SKM-1 (cell line): Measurements from ENCODE around the gene HAND1.

Experiments
- DNase-seq: peaks from one replicate; lab custom pipeline; 2025; ENCODE audit not compliant: unreplicated experiment; lab: John Stamatoyannopoulos, UW

HAND1 gene

DNA sequence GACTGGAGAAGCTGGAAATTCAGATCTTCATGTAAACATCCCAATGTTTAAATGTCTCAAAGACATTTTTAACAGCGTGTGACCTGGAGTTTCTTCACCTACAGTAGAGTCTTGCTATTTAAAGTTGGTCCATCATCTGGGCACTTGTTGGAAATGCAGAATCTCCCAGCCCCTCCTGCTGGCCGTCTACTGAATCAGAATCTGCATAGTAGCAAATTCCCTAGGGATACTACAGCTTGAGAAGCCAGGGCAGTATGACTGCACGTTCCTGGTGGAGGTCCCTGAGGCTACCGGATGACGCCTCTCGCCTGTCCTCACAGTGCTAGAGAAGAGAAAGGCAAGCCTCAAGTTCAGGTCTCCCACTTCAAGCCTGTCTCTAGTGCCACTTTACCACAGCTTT lies 16.5 kb downstream of the HAND1 start:
- no peak for DNase-seq

DNA sequence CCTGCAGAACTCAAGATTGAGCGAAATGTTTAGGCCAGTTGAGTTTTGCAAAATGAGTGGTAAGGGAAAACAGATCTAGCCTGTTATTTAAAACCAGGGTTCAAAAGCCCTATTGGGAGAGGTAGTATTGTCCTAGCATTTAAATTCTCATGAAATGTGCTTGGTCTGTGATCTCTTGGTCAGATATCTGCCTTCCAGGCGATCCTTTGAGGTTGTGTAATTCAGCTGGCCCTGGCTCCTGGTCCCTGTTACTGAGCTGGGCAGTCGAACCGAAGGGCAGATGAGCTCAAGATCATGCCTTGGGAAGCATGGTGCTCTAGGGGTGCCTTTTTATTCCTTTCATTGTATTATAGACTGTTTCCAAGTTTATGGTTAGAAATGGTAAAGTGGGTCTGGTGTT lies 17.9 kb downstream of the HAND1 start:
- DNase-seq = no peak

DNA sequence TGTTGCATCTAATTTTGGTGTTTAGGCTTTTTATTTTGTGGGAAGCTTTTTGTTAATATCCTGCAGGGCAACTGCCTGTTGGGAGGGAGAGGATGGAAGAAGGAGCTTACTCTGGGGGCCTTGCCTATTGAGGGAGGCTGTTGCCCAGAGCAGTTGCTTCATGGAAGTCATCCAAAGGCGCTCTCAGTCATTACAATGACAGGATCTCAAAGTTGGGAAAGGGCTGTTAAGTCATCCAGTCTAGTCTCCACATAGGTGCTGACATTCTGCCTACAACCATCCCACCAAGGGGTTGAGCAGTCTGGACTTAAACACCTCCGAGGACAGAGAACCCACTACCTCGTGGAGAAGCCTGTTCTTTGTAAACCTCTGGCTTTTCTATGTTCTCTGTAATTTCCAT lies 19.0 kb downstream of the HAND1 start:
- no peak for DNase-seq

DNA sequence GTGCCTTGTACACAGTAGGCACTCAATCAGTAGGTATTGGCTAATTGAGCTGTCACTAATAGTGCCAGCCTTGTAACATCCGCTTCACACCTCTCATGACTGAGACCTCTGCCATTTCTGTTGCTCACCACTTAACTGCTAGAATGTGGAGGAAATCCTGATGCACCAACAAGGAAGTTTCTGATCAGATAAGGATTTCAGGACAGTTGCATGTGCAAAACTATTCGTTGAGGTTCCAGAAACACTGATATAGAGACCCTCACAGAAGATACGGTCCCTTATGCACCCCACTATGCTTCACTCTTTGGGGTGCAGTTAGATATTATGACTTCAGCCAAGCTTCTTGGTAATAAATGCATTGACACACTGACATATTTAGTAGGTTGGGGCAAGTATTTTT lies 21.5 kb downstream of the HAND1 start:
- DNase-seq = no peak

DNA sequence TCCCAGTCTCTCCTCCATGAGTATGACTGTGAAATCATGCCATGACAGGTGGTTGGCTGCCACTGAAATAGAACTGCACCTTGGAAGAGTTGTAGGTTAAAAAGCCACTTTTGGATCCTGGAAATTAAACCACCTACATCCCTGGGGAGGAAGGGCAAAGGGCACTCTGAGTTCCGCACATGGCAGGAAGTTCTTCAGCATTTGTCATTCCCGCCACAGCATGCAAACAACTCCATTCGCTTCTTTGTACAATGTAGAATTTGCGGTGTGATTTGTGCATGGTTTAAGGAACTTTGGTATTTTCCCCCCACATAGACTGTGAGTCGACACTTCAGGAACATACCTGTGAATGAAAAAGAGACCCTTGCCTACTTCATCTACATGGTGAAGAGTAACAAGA lies 22.4 kb downstream of the HAND1 start:
- DNase-seq = no peak

DNA sequence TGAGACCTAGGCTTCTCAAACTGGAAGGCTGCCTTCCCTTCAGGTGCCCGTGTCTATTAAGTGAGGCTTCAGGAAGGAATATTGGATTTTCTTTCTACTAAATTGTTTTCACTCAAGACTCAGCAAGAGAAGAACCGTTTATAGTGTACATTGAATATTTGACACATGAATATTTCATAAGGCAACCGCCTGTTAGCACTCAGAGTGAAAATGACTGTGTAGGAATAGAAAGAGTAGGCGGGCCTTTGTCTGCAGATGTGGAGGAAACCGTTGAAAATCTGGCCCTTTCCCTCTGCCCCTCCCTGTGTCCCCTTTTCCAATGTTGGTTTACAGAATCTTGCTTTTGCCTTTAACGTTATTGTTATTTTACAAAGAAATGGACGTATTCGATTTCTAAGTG lies 26.1 kb downstream of the HAND1 start:
- DNase-seq = no peak

DNA sequence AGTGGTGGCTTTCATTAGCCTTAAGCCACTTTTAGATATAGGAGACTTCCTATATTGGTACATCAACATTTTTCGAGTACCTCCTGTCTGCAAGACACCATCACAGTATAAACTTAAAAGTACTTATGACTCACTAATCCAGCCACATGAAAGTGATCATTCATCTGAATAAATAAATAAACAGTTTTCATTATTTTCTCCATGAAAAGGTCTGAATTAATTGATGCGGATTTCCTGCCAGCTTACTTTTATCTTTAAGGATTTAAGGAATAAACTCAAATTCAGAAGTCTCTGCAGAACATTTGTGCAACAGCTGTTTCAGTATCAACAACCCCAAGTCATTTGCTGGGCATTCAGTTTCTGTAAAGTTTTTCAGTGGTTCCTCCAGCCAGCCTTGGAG lies 28.2 kb downstream of the HAND1 start:
- no peak for DNase-seq

DNA sequence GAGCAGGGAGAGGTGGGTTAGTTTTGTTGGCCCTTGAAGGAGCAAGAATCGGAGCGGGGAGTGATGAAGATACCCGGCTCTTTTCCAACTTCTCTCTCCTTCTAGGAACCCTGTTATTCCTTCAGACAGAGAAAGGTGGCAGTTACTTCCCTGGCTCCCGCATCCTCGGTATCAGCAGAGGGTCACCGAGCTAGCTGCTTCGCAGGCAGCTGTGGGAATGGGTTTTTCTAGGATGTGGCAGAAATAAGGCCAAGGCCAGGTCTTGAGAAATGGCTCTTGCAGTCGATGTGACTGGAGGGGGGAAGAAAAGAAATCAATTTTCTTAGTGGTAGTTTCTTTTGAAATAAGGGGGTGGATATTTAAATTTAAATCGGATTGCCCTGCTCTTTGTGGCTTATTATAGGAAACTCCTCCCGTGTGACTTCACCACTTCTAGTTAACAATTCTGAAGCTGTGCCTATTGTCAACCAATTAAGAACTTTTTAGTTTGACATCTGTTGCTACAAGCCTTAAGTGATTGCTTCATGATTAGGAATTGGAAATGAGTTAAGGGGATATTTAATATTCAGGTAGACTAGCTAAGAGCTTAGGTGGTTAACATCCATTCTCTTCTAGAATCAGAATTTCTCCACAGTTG lies 30.8 kb downstream of the HAND1 start:
- DNase-seq = no peak

DNA sequence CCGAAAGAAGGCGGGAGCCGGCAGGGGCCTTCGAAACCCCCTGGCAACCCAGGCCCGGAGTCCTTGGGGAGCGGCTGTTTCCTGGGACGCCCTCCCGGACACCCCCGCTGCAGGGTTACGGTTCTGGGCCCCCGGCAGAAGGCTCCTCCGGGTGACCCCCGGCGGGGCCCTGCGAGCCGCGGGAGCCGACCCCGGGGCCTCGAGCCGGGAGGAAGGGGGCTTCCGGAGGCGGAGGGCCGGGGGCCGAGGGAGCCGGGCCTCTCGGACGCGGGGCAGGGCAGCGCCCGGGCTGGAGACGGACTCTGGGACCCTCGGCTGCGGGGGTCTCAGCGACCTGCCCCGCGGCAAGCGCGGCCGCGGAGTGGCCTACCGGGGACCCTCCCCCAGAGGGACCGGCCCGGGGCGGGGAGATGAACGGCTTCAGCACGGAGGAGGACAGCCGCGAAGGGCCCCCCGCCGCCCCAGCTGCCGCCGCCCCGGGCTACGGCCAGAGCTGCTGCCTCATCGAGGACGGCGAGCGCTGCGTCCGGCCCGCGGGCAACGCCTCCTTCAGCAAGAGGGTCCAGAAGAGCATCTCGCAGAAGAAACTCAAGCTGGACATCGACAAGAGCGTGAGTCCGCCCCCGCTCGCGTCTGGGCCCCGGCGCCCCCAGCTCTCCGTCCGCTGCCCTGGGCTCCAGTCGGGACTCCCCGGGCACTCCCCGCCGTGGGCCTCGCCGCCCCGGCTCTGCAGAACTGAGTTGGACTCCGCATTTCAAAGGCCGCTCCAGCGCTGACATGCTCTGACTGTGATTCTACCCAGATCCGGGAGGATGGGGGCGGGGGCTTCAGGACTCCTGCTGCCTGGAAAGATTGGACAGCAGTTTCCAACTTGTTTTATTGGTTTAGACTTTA lies 31.6 kb downstream of the HAND1 start:
- no peak for DNase-seq

DNA sequence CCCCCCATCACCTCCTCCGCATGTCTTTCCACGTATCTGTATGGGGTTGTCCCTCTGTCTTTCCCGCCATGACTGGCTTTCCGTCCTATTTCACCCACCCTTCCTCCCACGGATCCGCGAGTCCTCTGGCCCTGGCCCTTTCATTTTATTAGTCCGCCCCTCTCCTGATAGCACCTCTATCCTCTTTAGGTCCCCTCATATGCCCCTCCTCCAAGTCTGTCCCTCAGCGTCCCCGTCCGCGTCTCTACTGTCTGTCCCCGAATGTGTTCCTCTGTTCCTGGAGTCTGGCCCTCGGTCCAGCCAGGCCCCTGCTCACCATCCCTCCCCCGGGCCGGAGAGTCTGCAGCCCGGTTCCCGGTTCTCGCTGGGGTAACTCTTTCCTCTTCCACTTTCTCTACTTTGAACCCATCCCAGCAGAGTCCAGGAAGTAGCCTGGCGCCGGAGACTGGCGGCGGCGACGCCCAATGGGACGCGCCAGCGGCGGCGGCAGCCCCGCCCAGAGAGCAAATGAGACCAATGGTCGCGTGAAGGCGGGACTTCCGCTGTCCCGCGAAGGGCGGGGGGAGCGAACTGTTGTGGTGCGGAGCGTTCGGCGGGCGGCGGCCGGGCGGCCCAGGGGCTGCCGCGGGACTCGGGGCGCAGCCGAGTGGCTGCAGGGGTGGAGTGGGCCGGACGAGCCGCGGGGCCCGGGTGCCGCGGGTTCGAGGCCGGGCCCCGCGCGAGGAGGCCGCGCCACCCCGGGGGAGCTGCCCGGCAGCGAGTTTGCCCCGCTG lies 32.4 kb downstream of the HAND1 start, which contains the start of gene SAP30L:
Gene SAP30L (plus strand): TSS at position 576 of the 773 bp plus-strand sequence. CDS start 608 bp downstream, outside the sequence.
- DNase-seq = peak; percentile 89

DNA sequence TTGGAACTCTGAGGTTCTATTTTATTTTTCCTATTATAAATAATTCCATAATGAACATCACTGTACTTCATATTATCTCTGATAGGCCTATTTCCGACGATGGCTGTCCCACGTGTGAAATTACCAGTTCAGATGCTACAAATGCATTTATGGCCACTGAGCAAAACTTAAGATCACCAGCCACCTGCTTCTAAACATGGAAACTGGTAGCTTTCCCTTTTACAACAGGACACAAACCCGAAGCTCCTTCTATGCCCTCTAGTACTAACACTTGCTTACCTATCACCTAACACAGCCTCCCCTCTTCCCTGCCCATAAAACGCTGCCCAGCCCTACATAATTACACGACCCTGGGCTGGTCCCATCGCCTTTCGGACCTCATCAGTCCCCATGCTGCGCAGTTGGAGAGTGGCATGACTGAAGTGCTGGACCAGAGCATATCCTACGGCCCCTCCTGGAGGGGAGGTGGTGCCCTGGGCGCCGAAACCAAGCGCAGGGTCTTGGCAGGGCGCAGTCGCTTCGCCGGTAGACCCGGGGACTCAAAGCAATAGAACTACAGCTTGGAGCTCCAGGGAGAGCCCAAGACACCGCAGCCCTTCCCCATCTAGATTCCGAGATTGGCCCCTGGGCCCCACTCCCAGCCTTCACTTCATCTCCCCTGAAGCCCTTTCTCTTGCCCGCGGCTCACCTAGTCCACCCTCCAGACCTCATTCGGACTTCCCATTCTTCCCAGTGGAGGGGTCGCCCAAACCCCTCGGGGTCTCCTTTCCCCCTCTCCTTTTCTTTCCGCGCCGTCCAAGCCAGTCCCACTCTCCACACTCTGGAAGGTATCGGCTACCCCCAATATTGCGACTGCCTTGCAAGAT lies 33.2 kb downstream of the HAND1 start:
- no peak for DNase-seq

DNA sequence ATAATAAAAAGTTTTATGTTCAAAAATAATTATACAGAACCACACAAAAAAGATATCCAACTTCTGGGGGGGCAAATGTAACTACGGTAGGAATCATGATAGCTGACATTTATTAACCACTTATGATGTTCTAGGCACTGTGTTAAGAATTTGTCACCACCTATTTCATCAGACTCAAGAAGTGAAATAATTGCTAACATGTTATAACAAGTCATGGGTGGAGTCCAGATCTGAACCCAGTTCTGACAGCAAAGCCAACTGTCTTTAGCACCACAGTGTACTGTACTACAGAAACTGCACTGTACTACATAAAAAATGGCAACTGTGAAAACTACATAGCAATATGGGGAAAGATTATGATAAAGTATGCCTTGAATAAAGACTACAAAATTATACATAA lies 35.2 kb downstream of the HAND1 start:
- DNase-seq = no peak

DNA sequence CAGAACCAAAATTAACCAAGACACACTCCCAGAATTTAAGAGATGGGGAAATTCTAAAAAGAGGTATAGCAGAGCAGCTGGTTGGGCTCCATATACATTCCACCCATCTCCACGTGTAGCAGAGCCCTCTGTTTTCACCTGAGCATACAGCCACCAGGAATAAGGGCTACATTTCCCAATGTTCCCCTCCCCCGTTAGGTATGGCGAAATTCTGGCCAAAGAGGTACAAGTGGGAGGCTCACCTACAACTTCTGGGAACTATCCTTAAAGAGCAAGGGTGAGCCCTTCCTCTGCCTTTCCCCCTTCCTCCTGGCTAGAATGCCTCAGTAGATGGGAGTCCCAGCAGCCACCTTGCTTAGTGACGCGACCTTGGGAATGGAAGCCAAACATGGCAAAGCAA lies 37.5 kb downstream of the HAND1 start:
- DNase-seq = no peak

DNA sequence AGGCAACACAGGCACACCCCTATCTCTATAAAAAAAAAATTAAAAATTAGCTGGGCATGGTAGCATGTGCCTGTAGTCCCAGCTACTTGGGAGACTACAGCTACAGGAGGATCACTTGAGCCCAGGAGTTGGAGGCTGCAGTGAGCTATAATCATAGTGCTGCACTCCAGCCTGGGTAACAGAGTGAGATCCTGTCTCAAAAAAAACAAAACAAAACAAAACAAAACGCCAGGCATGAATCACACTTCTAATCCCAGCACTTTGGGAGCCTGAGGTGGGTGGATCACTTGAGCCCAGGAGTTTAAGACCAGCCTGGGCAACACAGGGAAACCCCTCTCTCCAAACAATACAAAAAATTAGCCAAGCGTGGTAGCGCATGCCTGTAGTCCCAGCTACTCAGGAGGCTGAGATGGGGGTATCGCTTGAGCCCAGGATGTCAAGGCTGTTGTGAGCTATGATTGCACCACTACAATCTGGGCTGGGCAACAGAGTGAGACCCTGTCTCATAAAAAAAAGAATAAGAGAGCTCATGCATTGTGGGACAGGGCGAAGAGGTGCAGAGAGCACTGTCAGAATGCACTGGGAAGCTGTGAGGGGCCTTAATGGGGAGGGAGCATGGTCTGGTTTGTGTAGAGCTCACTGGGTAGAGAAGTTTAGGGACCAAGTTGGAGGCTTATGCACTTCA lies 40.6 kb downstream of the HAND1 start:
- no peak for DNase-seq

DNA sequence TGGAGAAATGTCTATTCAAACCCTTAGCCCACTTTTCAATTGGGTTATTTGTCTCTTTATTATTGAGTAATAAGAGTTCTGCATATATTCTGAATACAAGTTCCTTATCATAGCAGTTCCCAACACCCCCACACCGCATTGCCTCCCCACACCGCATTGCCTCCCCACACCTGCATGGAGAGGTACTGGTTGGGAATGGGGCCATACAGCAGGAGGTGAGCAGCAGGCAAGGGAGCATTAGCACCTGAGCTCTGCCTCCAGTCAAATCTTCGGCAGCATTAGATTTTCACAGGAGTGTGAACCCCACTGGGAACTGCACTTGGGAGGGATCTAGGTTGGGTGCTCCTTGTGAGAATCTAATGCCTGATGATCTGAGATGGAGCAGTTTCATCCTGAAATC lies 42.8 kb downstream of the HAND1 start:
- DNase-seq = no peak

DNA sequence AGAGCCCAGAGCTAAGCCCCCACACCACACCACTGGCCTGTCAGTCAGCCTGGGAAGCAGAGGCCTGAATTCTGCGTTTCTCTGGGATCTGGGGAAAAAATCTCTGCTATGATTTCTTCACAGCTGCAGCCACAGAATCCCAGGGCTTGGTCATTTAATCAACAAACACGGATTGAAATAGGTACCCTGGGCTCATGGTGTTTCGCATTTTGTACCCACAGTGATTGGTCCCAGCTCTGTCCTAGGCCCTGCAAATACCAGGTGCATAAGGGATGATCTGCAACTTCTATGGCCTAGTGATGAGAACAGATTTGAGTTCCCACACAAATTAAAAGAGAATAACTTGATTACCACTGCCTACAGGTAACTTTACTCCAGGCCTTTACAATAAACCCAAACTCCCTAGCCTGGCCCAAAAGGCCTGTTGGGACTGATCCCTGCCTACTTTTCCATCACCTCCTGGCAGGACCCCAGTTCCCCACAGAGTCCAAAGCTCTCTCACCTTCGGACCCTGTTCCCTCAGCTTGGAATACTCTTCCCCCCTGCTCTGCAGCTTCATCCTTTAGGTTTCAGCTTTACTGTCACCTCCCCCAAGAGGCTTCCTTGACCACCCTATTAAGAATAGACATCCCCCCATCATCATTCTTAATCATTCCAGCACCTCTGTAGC lies 46.9 kb downstream of the HAND1 start:
- DNase-seq = no peak

DNA sequence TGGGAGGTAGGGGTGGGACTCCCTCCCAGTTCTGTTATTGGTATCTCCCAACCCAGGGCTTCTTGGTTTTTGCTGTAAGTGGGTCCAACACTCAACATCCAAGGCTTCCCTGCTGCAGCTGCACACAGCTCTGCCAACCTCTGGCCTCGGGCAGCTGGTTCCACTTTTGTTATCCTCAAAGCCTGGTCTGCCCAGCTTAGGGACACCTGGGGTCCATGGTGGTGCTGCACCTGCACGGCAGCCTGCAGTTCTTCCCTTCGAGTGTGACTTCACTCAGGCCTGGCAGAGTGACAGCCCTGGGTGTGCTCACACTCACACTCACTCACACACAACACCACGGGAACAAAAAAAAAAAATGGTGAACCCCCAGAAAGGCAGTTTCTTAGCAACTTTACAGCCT lies 47.6 kb downstream of the HAND1 start:
- DNase-seq = no peak

DNA sequence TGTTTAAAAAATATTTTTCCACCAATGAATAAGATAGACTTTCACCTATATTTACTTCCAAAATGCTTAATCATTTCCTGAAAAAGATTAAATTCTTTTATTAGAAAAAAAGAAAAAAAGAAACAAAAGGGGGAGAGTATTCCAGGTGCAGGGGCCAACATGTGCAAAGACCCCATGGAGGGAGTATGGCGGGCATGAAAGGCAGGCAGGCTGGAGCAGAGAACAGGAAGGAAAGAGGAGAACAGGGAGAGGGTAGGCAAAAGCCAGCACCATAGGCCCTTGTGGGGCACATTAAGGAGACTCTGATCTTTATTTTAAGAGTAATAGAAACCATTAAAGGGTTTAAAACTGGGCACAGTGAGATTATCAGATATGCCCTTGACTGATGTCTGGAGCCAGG lies 48.7 kb downstream of the HAND1 start:
- DNase-seq = no peak

DNA sequence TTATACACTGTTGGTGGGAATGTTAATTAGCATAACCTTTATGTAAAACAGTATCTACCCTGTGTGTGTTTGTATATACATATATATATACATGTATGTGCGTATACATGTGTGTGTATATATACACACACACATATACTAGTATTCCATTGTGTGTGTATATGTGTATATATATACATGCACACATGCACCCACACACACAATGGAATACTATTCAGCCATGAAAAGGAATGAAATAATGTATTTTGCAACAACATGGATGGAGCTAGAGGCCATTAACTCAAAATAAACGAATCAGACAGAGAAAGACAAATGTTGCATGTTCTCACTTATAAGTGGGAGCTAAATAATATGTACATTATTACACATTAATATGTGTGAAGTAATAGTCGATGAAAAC lies 49.8 kb downstream of the HAND1 start:
- no peak for DNase-seq
